ENCODE measurements around the gene RAPGEF6.
A peak's percentile ranks its signal among the peaks of the same experiment; 100 is the strongest.
"Not testable (repeated sequence)": the region's sequence is repeated elsewhere in the genome, so short reads cannot be mapped to it uniquely, and the experiment has no call there.

RAPGEF6 gene

DNA sequence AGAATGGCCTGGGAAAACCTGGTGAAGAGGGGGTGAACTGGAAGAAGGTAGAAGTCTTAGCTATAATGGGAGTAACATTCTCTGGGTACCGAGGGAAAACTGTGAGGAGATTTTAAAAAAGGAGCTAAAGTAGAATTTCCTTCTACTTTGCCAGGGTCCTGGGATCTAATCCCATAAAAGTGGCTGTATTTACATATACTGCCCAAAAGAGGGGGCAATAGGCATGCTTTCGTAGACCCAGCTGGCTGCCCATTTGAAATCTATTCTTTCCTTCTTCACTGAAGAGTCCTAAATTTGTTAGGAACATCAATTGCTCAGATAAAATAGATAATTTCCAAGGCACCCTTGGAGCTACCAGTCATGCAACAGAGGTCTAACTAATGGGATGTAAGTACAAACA, 212.0 kb downstream of the RAPGEF6 start:
- DNase-seq (ENCODE audit: low read depth) = no peak

- no peak for DNase-seq (ENCODE audit: low read depth)
Measured at GRCh38 chr5:131419877-131420276, 215.2 kb downstream of the RAPGEF6 start.

DNA sequence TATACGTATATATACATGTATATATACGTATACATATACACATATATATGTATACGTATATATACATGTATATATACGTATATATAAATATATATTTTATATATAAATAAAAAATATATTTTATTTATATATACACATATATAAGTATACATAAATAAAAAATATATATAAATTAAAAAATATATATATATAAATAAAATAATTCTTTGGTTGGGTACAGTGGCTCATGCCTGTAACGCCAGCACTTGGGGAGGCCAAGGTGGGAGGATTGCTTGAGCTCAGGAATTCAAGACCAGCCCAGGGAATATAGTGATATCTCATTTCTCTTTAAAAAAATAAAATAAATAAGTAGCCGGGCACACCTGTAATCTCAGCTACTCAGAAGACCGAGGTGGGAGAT, 216.2 kb downstream of the RAPGEF6 start:
- DNase-seq (ENCODE audit: low read depth) = no peak

DNA sequence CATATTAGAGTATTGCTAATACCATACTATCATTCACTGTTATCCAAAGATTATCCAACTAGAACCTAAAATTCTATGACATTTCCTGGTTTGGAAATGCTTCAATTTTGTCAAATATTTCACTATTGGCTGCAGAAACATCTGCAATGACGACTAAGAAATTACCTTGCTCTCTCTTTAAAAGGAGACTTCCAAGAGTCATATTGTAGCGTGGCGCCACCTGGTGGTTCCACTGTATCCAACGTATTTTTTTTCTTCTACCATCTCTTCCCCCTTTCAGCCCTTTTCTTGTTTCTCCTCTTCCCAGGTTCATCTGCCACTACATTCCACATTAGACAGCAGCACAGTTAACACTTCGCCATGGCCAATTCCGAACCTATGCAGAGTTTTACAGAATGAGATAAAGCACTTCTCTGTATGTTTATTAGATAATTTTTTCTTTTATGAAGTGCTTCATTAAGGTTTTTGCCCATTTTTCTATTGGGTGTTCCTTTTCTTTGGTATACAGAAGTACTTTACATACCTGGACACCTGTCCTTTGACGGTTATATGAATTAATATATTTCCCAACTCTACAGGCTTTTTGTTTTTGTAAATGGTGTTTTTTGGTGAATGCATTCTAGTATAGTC, 217.7 kb downstream of the RAPGEF6 start:
- peak; percentile 78 for DNase-seq (ENCODE audit: low read depth)

DNA sequence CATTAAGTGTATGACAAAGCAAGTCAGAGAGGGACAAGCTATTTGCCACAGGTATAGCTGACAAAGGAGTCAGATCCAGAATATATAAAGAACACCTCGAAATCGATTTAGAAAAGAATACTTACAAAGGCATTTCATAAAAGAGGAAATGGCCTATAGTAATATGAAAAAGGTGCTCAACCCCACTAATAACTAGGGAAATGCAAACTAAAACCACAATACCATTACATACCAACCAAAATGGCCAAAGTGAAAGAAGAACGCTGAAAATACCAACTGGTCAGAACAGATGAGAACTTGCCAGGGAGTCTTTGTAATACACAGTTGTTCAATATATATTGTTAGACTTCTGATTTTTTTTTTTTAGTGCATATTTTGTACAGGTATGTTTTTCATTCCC, 218.3 kb downstream of the RAPGEF6 start:
- DNase-seq (ENCODE audit: low read depth) = no peak

- DNase-seq (ENCODE audit: low read depth) = no peak
Measured at GRCh38 chr5:131413605-131414559, 221.1 kb downstream of the RAPGEF6 start.

DNA sequence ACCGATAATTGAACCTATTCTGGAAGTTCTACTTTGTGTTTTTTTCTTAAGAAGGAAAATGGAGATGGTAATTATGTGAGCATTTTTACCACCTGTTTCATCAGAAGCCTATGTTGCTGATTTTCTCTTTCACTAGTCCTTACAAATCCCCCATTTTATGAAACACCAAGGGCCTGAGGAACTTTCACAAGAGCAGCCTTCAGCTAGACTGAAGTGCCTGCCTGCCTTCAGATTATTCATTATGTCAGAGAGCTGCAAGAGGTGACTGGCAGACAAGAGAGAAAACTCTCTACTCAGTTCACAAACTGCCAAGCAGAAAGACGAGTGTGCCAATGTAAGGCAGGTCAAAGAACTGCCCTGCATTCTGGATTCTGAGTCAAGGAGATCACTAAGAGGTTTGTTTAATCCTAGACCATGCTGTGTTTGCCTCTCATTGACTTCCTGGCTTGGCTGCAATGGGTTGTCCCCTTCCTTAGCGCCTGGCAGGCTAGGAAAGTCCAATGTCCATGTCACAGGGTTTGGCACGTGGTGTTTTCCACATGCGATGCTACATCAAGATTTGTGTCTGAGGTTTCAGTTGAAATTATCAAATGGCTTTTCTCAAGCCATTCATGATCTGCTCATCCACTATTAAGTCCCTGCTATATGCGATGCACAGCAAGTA, 227.9 kb downstream of the RAPGEF6 start:
- no peak for DNase-seq (ENCODE audit: low read depth)

- no peak for DNase-seq (ENCODE audit: low read depth)
Measured at GRCh38 chr5:131406076-131406475, 229.0 kb downstream of the RAPGEF6 start.

GRCh38 chr5:131405674-131406073, 229.4 kb downstream of the RAPGEF6 start:
- DNase-seq (ENCODE audit: low read depth) = no peak

- DNase-seq (ENCODE audit: low read depth) = no peak
Measured at GRCh38 chr5:131400585-131400984, 234.4 kb downstream of the RAPGEF6 start.

DNA sequence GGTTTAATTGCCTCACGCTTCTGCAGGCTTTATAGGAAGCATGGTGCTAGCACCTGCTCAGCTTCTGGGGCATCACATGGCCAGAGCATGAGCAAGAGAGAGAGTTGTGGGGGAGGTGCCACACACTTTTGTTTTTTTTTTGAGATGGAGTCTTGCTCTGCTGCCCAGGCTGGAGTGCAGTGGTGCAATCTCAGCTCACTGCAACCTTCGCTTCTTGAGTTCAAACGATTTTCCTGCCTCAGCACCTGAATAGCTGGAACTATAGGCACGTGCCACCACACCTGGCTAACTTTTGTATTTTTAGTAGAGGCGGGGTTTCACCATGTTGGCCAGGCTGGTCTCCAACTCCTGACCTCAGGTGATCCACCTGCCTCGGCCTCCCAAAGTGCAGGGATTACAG, 236.0 kb downstream of the RAPGEF6 start:
- not testable (repeated sequence) for DNase-seq (ENCODE audit: low read depth)

GRCh38 chr5:131396630-131397273, 238.3 kb downstream of the RAPGEF6 start:
- no peak for DNase-seq (ENCODE audit: low read depth)

- no peak for DNase-seq (ENCODE audit: low read depth)
Measured at GRCh38 chr5:131396015-131396414, 239.0 kb downstream of the RAPGEF6 start.

DNA sequence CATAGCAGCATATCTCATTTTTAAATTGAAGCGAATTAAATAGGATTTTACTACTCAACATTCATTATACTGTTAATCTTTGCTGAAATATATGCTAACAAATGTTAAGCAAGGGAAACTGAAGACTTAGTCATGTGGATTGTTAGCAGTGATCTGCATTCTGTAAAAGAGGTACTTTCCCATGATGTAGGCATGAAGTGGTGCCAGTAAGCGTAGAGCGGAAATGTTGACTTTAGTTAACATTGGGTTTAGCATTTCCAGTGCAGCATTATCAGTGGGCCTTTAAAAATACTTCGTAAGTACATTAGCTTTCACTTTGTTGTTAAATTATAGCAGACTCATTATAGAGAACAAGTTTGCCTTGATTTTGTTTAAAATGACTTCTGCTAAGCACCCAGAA, 240.9 kb downstream of the RAPGEF6 start:
- DNase-seq (ENCODE audit: low read depth) = no peak

DNA sequence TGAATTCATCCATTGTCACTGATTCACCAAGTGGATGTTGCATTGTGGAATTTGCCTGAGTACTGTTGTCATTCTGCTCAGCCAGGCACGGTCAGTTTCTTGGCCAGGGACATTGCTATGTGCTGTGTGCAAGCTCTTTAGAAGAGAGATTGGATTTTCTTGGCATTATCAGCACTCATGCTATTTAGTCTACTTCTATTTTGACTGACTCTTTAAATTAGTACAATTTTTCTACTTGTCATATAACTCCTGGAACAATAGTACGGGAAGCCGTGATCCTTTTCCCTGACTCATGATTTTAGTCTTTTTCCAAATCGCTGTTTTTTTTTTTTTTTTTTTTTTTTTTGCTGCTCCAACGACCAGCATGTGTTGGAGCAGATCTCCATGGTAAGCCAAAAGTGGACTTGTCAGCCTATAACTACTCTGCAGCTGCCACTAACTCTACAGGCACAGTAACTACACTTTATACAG, 241.5 kb downstream of the RAPGEF6 start:
- DNase-seq (ENCODE audit: low read depth) = no peak

DNA sequence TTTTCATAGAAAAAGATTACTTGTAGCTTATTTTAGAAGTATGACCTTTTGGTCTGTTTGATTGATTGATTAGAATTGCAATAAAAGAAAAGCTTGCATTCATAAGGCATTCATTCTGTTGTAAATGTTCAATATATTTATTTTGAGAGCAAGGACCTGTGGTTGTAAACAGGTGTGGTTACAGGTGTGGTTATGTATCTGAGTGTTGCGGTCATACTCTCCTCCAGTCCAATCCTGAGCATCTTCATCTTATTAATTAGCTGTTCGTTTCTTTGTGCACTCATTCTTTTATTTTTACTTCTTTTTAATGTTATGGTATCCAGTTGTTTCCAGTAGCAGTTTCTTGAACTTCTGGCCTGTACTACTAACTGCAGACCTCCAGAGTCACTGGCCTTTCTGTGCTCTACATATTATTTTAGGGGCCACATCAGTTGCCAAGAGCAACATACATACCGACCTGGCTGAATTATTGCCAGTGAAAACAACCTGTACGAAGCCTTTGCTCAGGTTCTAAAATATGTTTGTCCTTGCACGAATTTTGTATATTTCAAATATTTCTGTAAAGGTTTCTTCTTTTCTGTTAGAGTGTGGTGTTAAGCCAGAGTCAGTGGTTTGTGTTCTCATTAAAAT, 242.4 kb downstream of the RAPGEF6 start:
- DNase-seq (ENCODE audit: low read depth) = no peak

DNA sequence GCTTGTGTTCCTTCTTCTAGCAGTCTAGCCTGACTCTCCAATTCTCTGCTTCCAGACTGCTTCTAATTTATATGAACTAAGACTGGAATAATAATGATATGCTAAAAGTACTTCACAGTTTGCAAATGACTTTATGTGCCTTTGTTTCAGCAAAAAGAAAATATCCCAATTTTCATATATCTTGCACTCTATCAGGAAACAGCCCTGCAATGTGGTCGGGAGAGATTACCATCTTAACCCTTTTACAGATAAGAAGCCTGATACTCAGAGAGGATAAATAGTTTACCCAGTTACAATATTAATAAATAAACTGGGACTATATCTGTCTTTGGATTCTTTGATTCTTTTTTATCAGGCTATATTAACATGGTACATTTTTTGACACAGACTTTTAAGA, 245.2 kb downstream of the RAPGEF6 start:
- no peak for DNase-seq (ENCODE audit: low read depth)

DNA sequence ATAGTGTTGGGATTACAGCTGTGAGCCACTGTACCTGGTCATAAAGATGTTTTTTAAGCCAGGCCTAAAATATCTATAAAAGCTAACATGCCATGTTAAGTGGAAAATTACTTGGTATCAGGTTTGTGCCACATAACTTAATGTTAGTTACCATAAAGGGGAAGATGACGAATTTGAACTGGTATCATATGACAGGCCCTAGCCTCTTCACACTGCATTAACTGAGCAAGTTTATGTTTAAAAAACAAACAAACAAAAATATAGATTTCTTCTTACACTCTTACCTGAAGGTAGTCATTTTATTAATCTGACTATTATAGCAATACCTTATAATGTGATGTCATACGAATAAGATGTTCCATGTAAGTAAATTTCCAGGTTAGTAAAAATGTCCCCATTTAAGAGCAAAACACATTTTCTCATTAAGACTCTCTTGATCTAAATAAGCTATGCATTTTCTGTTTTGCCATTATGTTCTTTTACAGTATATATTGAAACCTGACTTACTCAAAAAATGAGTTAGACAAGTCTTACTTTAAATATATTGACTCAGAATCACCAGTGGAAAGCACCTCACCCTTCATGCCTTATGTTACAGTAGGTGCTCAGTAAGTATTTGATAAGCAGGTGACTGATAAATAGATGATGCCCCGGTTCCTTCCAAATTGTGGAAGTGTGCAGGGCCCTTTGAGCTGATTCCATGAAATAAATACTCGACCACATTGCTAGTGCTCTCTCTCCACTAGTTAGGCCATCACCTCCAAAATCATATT, 245.7 kb downstream of the RAPGEF6 start:
- DNase-seq (ENCODE audit: low read depth) = no peak

DNA sequence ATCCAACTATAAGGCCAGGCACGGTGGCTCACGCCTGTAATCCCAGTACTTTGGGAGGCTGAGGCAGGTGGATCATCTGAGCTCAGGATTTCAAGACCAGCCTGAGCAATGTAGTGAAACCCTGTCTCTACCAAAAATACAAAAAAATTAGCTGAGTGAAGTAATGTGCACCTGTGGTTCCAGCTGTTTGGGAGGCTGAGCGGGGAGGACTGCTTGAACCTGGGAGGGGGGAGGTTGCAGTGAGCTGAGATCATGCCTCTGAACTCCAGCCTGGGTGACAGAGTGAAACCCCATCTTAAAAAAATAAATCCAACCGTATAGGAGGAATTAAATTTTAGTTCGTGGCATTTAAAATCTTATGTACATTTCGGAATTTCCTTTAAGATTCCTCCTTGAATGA, 247.8 kb downstream of the RAPGEF6 start:
- no peak for DNase-seq (ENCODE audit: low read depth)

DNA sequence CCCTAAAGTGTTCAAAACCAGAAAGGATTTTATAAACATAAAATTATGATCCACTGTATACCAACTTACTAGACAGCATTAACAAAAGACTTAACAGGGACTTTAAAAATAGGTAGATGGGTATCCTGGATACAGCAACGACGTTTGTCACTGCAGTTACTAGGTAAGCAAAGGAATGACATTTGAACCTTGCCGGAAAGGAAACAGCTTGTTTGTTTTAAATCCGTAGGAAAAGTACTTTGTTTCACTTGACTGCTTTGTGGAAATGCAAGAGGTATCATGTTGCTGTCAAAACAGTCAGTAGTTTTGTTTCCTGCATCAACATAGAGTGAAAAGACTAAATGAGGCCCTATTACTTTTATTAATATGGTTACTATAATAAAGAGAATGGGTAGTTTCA, 248.2 kb downstream of the RAPGEF6 start:
- no peak for DNase-seq (ENCODE audit: low read depth)

DNA sequence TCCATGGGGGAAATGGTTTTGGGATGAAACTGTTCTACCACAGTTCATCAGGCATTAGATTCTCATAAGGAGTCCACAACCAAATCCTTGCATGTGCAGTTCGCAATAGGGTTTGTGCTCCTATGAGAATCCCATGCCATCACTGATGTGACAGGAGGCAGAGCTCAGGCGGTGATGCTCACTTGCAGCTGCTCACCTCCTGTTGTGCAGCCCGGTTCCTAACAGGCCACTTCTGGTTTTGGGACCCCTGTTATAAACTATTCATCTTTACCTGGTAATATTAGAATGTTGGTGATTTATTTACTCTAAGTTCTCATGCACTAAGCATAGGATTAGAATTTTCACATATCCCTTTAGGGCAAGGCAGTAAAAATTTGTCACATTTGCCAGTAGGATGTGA, 248.9 kb downstream of the RAPGEF6 start:
- no peak for DNase-seq (ENCODE audit: low read depth)

All from stimulated activated CD8-positive, alpha-beta memory T cell treated with anti-CD3 and anti-CD28 coated beads, Interleukin-7, amount 100 ng/mL, for 24 hours (primary cell).